Testis (tissue), 3 donors: ENCODE data around the gene CCDC198. TPM values are rescaled to one million over a fixed set of nuclear protein-coding genes. Genes with fewer than 3 reads are reported as not detected.

Experiments used
- DNase-seq: peaks from one replicate; pipeline ENCODE4 v3.0.0-alpha.2; 2019
- H3K27ac ChIP-seq, 2 donors: fragments of 200-600 bp; sonication (generic); one replicate each; pipeline ENCODE4 v1.5.1; 2019
- H3K27me3 ChIP-seq: fragments of 200-600 bp; sonication (generic); one replicate; pipeline ENCODE4 v1.5.1; 2019
- H3K36me3 ChIP-seq: fragments of 200-600 bp; sonication (generic); one replicate; pipeline ENCODE4 v1.5.1; 2017; ENCODE audit warnings: low read depth; ENCODE audit errors: missing control alignments
- H3K4me1 ChIP-seq: fragments of 200-600 bp; sonication (generic); one replicate; pipeline ENCODE4 v1.5.1; 2019
- H3K4me3 ChIP-seq, 2 donors: fragments of 200-600 bp; sonication (generic); one replicate each; pipeline ENCODE4 v1.5.1; 2017 to 2019
- H3K9me3 ChIP-seq: fragments of 200-600 bp; sonication (generic); one replicate; pipeline ENCODE4 v1.5.1; 2017
- POLR2A ChIP-seq: fragments of 450-650 bp; IDR thresholded peaks from one replicate; pipeline ENCODE4 v1.6.1; 2017; ENCODE audit warnings: antibody characterized with exemption, mild to moderate bottlenecking, moderate library complexity
- WGBS, 2 donors: methylation state at CpG; one replicate each; pipeline ENCODE4 v1.1.5; 2018; 5-methylcytosine and 5-hydroxymethylcytosine counted together
- intact Hi-C: fragments of 100-400 bp; cut with DNase I; formaldehyde crosslinking; loops from one replicate; pipeline ENCODE4 v1.15.1; 2023; ENCODE audit warnings: low total_unique reads
- polyA plus RNA-seq: library from polyadenylated mRNA; stranded (reverse); fragments of 350-450 nt; fragmentation: Illumina TruSeq; extraction: RNeasy Lipid Tissue Mini Kit (QIAGEN cat#74804); gene quantifications from one replicate; pipeline ENCODE4 v1.2.3, GENCODE V29; 2014; ENCODE audit warnings: low read depth, low replicate concordance; ENCODE audit not compliant: insufficient read depth
- total RNA-seq, 2 donors: library from RNA; depleted of rRNA; stranded (reverse); fragments of >200 nt; gene quantifications; one replicate each; pipeline ENCODE4 v1.2.3, GENCODE V29; 2016
- TF ChIP-seq, protein P1 (sequence below), 3 experiments: fragments of 450-650 bp in 2 of 3; fragments of 200-600 bp in 1 of 3; sonication (generic) in 1 of 3; IDR thresholded peaks; one replicate each; pipeline ENCODE4 v1.5.1; 2016 to 2019; ENCODE audit warnings: antibody characterized with exemption in 3 of 3, mild to moderate bottlenecking in 2 of 3, moderate library complexity in 1 of 3

Gene CCDC198
- total and polyA plus RNA-seq, 3 donors from 2014 or later, result 3.8 TPM; not detected in 2

DNA sequence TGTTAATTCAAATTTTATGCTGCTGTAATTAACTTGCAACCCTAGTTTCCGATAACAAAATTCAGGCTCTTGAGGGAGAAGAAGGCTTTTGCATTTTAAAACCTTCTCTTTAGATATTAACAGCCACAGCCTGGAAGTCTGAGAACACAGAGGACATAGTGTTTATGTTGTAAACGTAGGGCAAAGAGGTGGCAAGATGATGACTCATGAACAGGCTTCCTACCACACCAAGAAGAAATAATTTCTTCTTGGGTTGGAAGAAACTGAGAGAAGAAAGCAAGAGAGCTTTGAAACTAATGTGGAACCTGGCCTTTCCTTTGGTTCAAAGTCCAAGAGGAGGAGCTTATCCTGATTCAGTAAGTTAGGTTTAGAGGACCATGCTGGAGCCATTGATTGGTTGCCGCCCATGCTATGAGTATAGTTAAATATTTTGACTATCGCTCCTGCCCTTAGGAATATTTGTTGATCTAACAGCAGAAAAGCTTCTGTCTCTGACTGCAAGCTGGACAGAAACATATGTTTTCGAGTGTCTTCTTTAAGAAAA lies 31.8 kb downstream of the CCDC198 start:
- DNase-seq, result no peak
- Histone ChIP-seq H3K27me3 (no peaks in the 10 kb centered on the region), H3K36me3 (no peaks in the 10 kb centered on the region), H3K27ac (no peak overlapping the region), H3K4me1 (no peaks in the 10 kb centered on the region), H3K4me3 (no peak overlapping the region), H3K9me3 (no peaks in the 10 kb centered on the region)
- TF ChIP-seq POLR2A, result no peak
- TF ChIP-seq, protein P1, sequence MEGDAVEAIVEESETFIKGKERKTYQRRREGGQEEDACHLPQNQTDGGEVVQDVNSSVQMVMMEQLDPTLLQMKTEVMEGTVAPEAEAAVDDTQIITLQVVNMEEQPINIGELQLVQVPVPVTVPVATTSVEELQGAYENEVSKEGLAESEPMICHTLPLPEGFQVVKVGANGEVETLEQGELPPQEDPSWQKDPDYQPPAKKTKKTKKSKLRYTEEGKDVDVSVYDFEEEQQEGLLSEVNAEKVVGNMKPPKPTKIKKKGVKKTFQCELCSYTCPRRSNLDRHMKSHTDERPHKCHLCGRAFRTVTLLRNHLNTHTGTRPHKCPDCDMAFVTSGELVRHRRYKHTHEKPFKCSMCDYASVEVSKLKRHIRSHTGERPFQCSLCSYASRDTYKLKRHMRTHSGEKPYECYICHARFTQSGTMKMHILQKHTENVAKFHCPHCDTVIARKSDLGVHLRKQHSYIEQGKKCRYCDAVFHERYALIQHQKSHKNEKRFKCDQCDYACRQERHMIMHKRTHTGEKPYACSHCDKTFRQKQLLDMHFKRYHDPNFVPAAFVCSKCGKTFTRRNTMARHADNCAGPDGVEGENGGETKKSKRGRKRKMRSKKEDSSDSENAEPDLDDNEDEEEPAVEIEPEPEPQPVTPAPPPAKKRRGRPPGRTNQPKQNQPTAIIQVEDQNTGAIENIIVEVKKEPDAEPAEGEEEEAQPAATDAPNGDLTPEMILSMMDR (IDR thresholded peaks at IDR 0.05), result no peak
- intact Hi-C loops, result no loop called here
- WGBS, 2 donors, result 90 to 92% methylated on average over 5 of the region's 5 CpGs

DNA sequence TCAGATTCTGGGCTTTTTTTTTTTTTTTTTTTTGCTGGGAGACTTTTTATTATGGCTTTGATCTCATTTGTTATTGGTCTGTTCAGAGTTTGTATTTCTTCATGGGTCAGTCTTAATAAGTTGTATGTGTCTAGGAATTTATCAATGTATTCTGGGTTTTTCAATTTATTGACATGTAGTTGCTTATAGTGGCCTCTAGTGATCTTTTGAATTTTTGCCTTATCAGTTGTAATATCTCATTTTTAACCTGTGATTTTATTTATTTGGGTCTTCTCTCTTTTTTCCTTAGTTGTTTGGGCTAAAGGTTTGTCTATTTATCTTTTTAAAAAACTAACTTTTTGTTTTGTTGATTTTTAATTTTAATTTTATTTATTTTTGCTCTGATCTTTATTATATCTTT lies 57.7 kb downstream of the CCDC198 start:
- Histone ChIP-seq H3K4me3 (no peak overlapping the region), H3K27ac (no peak overlapping the region), H3K4me1 (no peaks in the 10 kb centered on the region), H3K36me3 (no peaks in the 10 kb centered on the region), H3K27me3 (no peaks in the 10 kb centered on the region), H3K9me3 (no peaks in the 10 kb centered on the region)
- TF ChIP-seq, protein P1 (IDR thresholded peaks at IDR 0.05), result peak in 1 of 3 experiments; percentile 17
- no peak for TF ChIP-seq POLR2A
- no peak for DNase-seq
- intact Hi-C loops, result no loop called here

DNA sequence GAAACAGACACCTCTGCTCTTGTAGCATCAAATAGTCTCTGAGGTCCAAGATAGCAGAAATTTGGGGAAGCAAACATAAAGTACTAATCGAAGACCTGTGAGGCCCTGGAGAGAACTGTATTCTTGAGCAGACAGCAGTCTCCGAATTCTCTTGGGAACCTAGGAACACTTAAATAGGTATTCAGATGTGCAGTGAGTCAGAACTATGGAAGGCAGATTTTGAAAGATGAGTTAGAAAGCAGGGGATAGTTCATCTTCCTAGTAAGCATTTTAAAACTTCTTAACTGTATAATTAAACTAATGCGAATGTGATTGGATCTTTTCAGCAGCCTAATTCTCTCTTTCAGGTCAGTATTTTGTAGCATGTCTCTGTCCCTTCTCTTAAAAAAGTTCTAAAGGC lies 72.7 kb downstream of the CCDC198 start:
- no peak overlapping the region for H3K27ac ChIP-seq
- H3K36me3 ChIP-seq, result no peaks in the 10 kb centered on the region
- WGBS, 2 donors, result 88 to 93% methylated on average over 3 of the region's 3 CpGs
- no peak overlapping the region for H3K4me3 ChIP-seq
- H3K4me1 ChIP-seq, result no peaks in the 10 kb centered on the region
- DNase-seq, result no peak
- H3K9me3 ChIP-seq, result no peaks in the 10 kb centered on the region
- no peaks in the 10 kb centered on the region for H3K27me3 ChIP-seq
- intact Hi-C loops, result no loop called here
- TF ChIP-seq, protein P1 (IDR thresholded peaks at IDR 0.05), result no peak

DNA sequence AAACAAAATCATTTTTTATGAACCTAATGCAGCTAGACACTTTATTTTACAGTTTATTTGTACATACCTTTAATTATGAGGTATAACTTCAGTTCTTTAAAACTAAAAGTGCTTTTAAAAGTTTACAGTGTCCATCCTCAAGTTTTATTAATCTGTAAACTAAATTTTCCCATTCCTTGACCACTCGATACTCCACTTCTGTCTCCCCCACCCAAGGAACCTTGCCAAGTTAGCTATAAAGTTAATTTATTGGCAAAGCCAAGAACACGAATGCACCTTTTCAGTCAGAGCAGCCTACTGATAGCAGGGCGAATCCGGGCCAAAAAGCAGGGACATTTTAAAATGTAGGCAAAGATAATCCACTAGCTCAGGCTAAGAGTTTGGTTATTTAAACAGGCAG lies 73.6 kb downstream of the CCDC198 start:
- no peak for TF ChIP-seq POLR2A
- TF ChIP-seq, protein P1 (IDR thresholded peaks at IDR 0.05), result no peak
- Histone ChIP-seq H3K36me3 (no peaks in the 10 kb centered on the region), H3K27me3 (no peaks in the 10 kb centered on the region), H3K27ac (no peak overlapping the region), H3K4me3 (no peak overlapping the region), H3K4me1 (no peaks in the 10 kb centered on the region), H3K9me3 (no peaks in the 10 kb centered on the region)
- 37 to 61% methylated on average over 4 of the region's 4 CpGs for whole genome bisulfite sequencing, 2 donors
- no peak for DNase-seq
- intact Hi-C loops, result no loop called here

Other genes with a start within 250 kb of the CCDC198 start
- 10 to 100 TPM; 73.7 to 89.4 TPM for gene EXOC5, start 225.0 kb downstream of the CCDC198 start, total RNA-seq
- 133 TPM for gene EXOC5, start 225.0 kb downstream of the CCDC198 start, polyA plus RNA-seq
- 10 to 100 TPM; 28.3 to 32.0 TPM for gene AP5M1, start 224.9 kb downstream of the CCDC198 start, total RNA-seq
- gene AP5M1, start 224.9 kb downstream of the CCDC198 start, polyA plus RNA-seq, result 30.6 TPM
- 10 to 100 TPM; 30.0 to 33.0 TPM for gene NAA30, start 103.3 kb downstream of the CCDC198 start, total RNA-seq
- gene NAA30, start 103.3 kb downstream of the CCDC198 start, polyA plus RNA-seq, result 37.2 TPM